Gastroesophageal sphincter (tissue), 3 donors: ENCODE measurements around the gene ELMO1.

Source experiments
- POLR2A ChIP-seq, 2 donors: fragments of 450-650 bp; IDR thresholded peaks; one replicate each; pipeline ENCODE4 v1.6.1; 2017; ENCODE audit warnings: antibody characterized with exemption in 2 of 2, mild to moderate bottlenecking in 2 of 2, moderate library complexity in 1 of 2
- TF ChIP-seq, protein P1 (sequence below), 4 experiments: fragments of 200-600 bp in 2 of 4; fragments of 450-650 bp in 2 of 4; sonication (generic) in 1 of 4; IDR thresholded peaks; one replicate each; pipeline ENCODE4 v1.5.1; 2017 to 2019; ENCODE audit warnings: antibody characterized with exemption in 4 of 4, mild to moderate bottlenecking in 2 of 4, moderate library complexity in 2 of 4

DNA sequence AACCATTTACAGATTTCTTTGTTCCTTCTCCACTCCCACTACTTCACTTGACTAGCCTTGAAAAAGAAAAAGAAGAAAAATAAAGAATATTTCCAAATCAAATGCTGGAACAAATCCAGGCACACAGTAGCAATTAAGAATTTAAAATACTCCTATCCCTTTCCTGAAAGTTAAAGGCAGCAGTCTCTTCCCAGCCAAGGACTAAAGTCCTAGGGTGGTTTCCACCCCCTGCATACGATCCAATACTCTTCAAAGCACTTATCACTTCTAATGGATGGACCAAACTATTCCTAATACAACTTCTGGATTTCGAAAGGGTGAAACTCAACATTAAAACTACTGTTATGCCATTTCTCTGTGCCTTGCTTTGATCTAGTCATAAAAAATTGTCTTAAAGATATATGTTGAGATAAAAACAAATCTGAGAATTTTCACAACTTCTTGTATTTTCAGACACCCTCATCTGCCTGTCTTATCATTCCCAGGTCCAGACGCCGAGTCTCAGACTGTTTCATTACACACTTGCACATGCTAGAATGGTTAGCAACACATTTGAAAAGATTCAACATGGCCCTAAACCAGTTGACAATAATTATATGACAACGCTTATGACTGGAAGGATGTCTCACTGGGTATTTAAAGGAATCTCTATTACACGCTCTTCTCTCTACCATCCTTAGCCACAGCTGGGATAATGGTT is 13.4 kb downstream of the ELMO1 start:
- TF ChIP-seq, protein P1, sequence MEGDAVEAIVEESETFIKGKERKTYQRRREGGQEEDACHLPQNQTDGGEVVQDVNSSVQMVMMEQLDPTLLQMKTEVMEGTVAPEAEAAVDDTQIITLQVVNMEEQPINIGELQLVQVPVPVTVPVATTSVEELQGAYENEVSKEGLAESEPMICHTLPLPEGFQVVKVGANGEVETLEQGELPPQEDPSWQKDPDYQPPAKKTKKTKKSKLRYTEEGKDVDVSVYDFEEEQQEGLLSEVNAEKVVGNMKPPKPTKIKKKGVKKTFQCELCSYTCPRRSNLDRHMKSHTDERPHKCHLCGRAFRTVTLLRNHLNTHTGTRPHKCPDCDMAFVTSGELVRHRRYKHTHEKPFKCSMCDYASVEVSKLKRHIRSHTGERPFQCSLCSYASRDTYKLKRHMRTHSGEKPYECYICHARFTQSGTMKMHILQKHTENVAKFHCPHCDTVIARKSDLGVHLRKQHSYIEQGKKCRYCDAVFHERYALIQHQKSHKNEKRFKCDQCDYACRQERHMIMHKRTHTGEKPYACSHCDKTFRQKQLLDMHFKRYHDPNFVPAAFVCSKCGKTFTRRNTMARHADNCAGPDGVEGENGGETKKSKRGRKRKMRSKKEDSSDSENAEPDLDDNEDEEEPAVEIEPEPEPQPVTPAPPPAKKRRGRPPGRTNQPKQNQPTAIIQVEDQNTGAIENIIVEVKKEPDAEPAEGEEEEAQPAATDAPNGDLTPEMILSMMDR (IDR thresholded peaks at IDR 0.05): no peak
- TF ChIP-seq POLR2A (IDR thresholded peaks at IDR 0.05): no peak
